SK-N-SH treated with all-trans-retinoic acid at 6 μM for 48 hours (cell line): ENCODE results near the gene REPIN1.

ENCODE experiments used
- ARNTL ChIP-seq: fragments of 450-650 bp; formaldehyde crosslinking; IDR thresholded peaks from 2 replicates; pipeline ENCODE4 v1.5.0; 2020; ENCODE audit warnings: low read depth, mild to moderate bottlenecking, moderate library complexity, borderline replicate concordance
- CREB5 ChIP-seq: fragments of 250-450 bp; sonication (Bioruptor Pico); IDR thresholded peaks from 2 replicates; pipeline ENCODE4 v1.5.1; 2020; ENCODE audit warnings: low read depth, mild to moderate bottlenecking, moderate library complexity
- CSRNP3 ChIP-seq: fragments of 250-450 bp; sonication (Bioruptor Pico); IDR thresholded peaks from 2 replicates; pipeline ENCODE4 v1.5.1; 2021; ENCODE audit warnings: mild to moderate bottlenecking, moderate library complexity
- OSR1 ChIP-seq: fragments of 250-450 bp; sonication (Bioruptor Pico); IDR thresholded peaks from 2 replicates; pipeline ENCODE4 v1.8.0; 2022; ENCODE audit warnings: moderate library complexity, mild to moderate bottlenecking, inconsistent platforms
- PATZ1 ChIP-seq: fragments of 250-450 bp; sonication (Bioruptor Pico); IDR thresholded peaks from 2 replicates; pipeline ENCODE4 v1.8.0; 2020; ENCODE audit warnings: mild to moderate bottlenecking, moderate library complexity, borderline replicate concordance
- PPARA ChIP-seq: fragments of 250-450 bp; sonication (Bioruptor Pico); IDR thresholded peaks from 2 replicates; pipeline ENCODE4 v1.5.0; 2020; ENCODE audit warnings: mild to moderate bottlenecking, borderline replicate concordance
- RARB ChIP-seq: fragments of 250-450 bp; sonication (Bioruptor Pico); IDR thresholded peaks from 2 replicates; pipeline ENCODE4 v1.8.0; 2021; ENCODE audit warnings: mild to moderate bottlenecking, moderate library complexity
- SNAI2 ChIP-seq: fragments of 250-450 bp; sonication (Bioruptor Pico); IDR thresholded peaks from 2 replicates; pipeline ENCODE4 v1.5.0; 2020; ENCODE audit warnings: mild to moderate bottlenecking, moderate library complexity
- TOX ChIP-seq: fragments of 250-450 bp; sonication (Bioruptor Pico); IDR thresholded peaks from 2 replicates; pipeline ENCODE4 v1.8.0; 2021; ENCODE audit warnings: mild to moderate bottlenecking, moderate library complexity, borderline replicate concordance
- TSHZ2 ChIP-seq: fragments of 250-450 bp; sonication (Bioruptor Pico); IDR thresholded peaks from 2 replicates; pipeline ENCODE4 v1.5.0; 2020; ENCODE audit warnings: mild to moderate bottlenecking, moderate library complexity
- ZFP3 ChIP-seq: fragments of 250-450 bp; sonication (Bioruptor Pico); IDR thresholded peaks from 2 replicates; pipeline ENCODE4 v1.5.0; 2020; ENCODE audit warnings: mild to moderate bottlenecking, moderate library complexity
- ZFP30 ChIP-seq: fragments of 450-650 bp; formaldehyde crosslinking; IDR thresholded peaks from 2 replicates; pipeline ENCODE4 v1.5.0; 2022; ENCODE audit warnings: mild to moderate bottlenecking, moderate library complexity

- no peak for TF ChIP-seq ZFP30
- no peak for TF ChIP-seq CREB5
- TF ChIP-seq ZFP3 (CRISPR knock-in tag): no peak
- TF ChIP-seq PATZ1: no peak
- no peak for TF ChIP-seq RARB (CRISPR knock-in tag)
- TF ChIP-seq TSHZ2: no peak
- no peak for TF ChIP-seq ARNTL (CRISPR knock-in tag)
- no peak for TF ChIP-seq TOX
- TF ChIP-seq PPARA (CRISPR knock-in tag): no peak
- no peak for TF ChIP-seq SNAI2
- no peak for TF ChIP-seq OSR1
- TF ChIP-seq CSRNP3 (CRISPR knock-in tag): no peak
Observed at GRCh38 chr7:150359622-150360362, 8.8 kb upstream of the REPIN1 start.
